ENCODE measurements around the gene PPM1F. TPM values are rescaled to one million over a fixed set of nuclear protein-coding genes. Genes with fewer than 3 reads are reported as not detected.
"Not testable (repeated sequence)": the region's sequence is repeated elsewhere in the genome, so short reads cannot be mapped to it uniquely, and the experiment has no call there.

Gene PPM1F
- total and polyA plus RNA-seq, 3 experiments from 2014 or later, result 9.2 to 29.1 (median 25.4) TPM

GRCh38 chr22:21873619-21874018 lies 79.0 kb downstream of the PPM1F start:
- Mint-ChIP-seq H3K4me1 (peaks cover 8 to 24% (median 12%) of the 10 kb centered on the region in 3 donors), H3K27me3 (no peaks in the 10 kb centered on the region), H3K4me3 (no peak overlapping the region), H3K27ac (peak overlapping the region in 1 of 8 donors; percentile 80), H3K9me3 (no peaks in the 10 kb centered on the region), H3K36me3 (no peaks in the 10 kb centered on the region)
- ChIA-PET POLR2A (no interaction called here), CTCF (interaction anchor here (0.8 to 1.6 kb wide), 2 partner anchors 22 to 64 kb away, joined by 4 to 5 read pairs; no protein-coding TSS in a partner anchor)
- Histone ChIP-seq H3K9me3 (ENCODE audit: low read length) (no peaks in the 10 kb centered on the region), H3K36me3 (ENCODE audit: insufficient read depth, low read length) (no peaks in the 10 kb centered on the region), H3K27ac (ENCODE audit: low read depth, low read length) (no peak overlapping the region), H3K27me3 (ENCODE audit: insufficient read depth, low read length, poor library complexity, severe bottlenecking) (no peaks in the 10 kb centered on the region), H3K4me1 (ENCODE audit: insufficient read depth, low read length) (peaks cover 5% of the 10 kb centered on the region), H3K4me3 (ENCODE audit: low read length) (no peak overlapping the region)
- no peak for DNase-seq

GRCh38 chr22:21872741-21873140 lies 79.9 kb downstream of the PPM1F start:
- POLR2A ChIA-PET; H3K36me3 Mint-ChIP-seq; H3K27me3 Mint-ChIP-seq; H3K4me1 ChIP-seq (ENCODE audit: insufficient read depth, low read length); H3K4me3 ChIP-seq (ENCODE audit: low read length); DNase-seq; H3K27me3 ChIP-seq (ENCODE audit: insufficient read depth, low read length, poor library complexity, severe bottlenecking); H3K9me3 ChIP-seq (ENCODE audit: low read length); H3K9me3 Mint-ChIP-seq; H3K36me3 ChIP-seq (ENCODE audit: insufficient read depth, low read length); H3K27ac ChIP-seq (ENCODE audit: low read depth, low read length): not testable (repeated sequence)
- CTCF ChIA-PET, result interaction anchor here (0.8 to 1.6 kb wide), 2 partner anchors 23 to 65 kb away, joined by 4 to 5 read pairs; no protein-coding TSS in a partner anchor
- peak overlapping the region in 1 of 8 donors; percentile 43 for H3K27ac Mint-ChIP-seq
- H3K4me3 Mint-ChIP-seq, result peak overlapping the region in 1 of 7 donors; percentile 58
- peaks cover 14 to 33% (median 20%) of the 10 kb centered on the region in 3 donors for H3K4me1 Mint-ChIP-seq

Other genes starting within 250 kb of the PPM1F start
- gene YPEL1, start 217.1 kb downstream of the PPM1F start, total RNA-seq, result 1 to 10 TPM; 2.4 to 2.6 TPM
- gene YPEL1, start 217.1 kb downstream of the PPM1F start, polyA plus RNA-seq, result 27.0 TPM
- 100 to 1,000 TPM; 132 to 134 TPM for gene MAPK1, start 85.2 kb downstream of the PPM1F start, total RNA-seq
- 103 TPM for gene MAPK1, start 85.2 kb downstream of the PPM1F start, polyA plus RNA-seq
- gene TOP3B, start 29.9 kb upstream of the PPM1F start, total RNA-seq, result 10 to 100 TPM; 30.1 to 36.9 TPM
- gene TOP3B, start 29.9 kb upstream of the PPM1F start, polyA plus RNA-seq, result 17.3 TPM